ENCODE measurements around the gene TBL1Y.
"Not testable (repeated sequence)": the region's sequence is repeated elsewhere in the genome, so short reads cannot be mapped to it uniquely, and the experiment has no call there.

TBL1Y gene

DNA sequence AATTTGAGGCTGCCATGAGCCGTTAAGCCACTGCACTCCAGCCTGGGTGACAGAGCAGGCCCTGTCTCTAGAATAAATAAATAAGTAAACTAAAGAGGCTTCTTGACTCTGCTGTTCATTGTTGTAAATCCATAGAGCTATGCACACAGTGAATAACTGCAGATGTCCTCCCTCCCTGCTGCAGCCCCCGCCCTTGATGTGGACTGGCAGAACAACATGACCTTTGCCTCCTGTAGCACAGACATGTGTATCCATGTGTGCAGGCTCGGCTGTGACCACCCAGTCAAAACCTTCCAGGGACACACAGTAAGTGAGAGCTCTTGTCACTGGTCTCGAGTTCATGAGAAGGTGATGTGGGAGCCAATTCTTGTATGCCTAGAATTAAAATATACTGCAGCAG lies 170.1 kb downstream of the TBL1Y start:
- not testable (repeated sequence) for H3K27ac ChIP-seq (ENCODE audit: low read depth, low read length); H2AFZ ChIP-seq (ENCODE audit: insufficient read depth, low read length, poor library complexity); H3K18ac ChIP-seq (ENCODE audit: low read length); H3K4me2 ChIP-seq (ENCODE audit: low read length); H3K79me1 ChIP-seq (ENCODE audit: low read length); H3K4me1 ChIP-seq (ENCODE audit: control insufficient read depth in 1 of 2, insufficient read depth in 2 of 2, low read length in 2 of 2); H4K12ac ChIP-seq (ENCODE audit: low read depth, low read length); DNase-seq; H3K9me3 ChIP-seq (ENCODE audit: insufficient read depth, low read depth, low read length); H2BK120ac ChIP-seq (ENCODE audit: insufficient read depth, low read length, poor library complexity); H3K36me3 ChIP-seq (ENCODE audit: control insufficient read depth in 1 of 2, insufficient read depth in 2 of 2, low read length in 2 of 2); H4K8ac ChIP-seq (ENCODE audit: low read depth, low read length); H3K4me3 ChIP-seq (ENCODE audit: low read depth, low read length); H3K9ac ChIP-seq (ENCODE audit: low read length); H4K91ac ChIP-seq (ENCODE audit: low read depth, low read length); H2BK12ac ChIP-seq (ENCODE audit: low read length); H3K27me3 ChIP-seq (ENCODE audit: insufficient read depth, low read length); H2BK5ac ChIP-seq (ENCODE audit: low read depth, low read length, poor library complexity); H3K14ac ChIP-seq (ENCODE audit: low read length); H2AK5ac ChIP-seq (ENCODE audit: low read length); H3K4ac ChIP-seq (ENCODE audit: low read depth, low read length); H3K23ac ChIP-seq (ENCODE audit: low read length); H3K79me2 ChIP-seq (ENCODE audit: control insufficient read depth, insufficient read depth, low read length, poor library complexity)
- WGBS (ENCODE audit: extremely low coverage, insufficient coverage, insufficient read length) = no CpG with 5 or more reads among the region's 4 CpGs

DNA sequence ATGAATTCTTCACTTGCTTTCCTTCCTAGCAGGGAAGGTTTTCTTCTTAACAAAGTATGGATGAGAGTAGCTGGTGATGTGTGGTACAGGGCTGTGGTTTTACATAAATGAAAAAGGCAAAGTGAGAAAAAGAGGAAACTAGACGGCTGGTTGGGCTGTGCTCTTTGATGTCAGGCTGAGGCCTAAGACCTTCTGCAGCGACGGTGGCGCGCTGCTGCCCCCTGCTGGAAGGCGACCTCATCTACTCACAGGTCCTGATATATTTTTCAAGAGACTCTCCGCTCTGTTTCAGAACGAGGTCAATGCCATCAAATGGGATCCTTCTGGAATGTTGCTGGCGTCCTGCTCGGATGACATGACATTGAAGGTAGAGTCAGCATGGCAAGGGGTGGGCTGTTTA lies 175.1 kb downstream of the TBL1Y start:
- Histone ChIP-seq H3K4me3 (ENCODE audit: low read depth, low read length) (no peak overlapping the region), H2BK5ac (ENCODE audit: low read depth, low read length, poor library complexity) (no peak overlapping the region), H2AFZ (ENCODE audit: insufficient read depth, low read length, poor library complexity) (no peak overlapping the region), H3K4me2 (ENCODE audit: low read length) (no peak overlapping the region), H2AK5ac (ENCODE audit: low read length) (no peak overlapping the region), H3K9ac (ENCODE audit: low read length) (no peak overlapping the region), H3K27ac (ENCODE audit: low read depth, low read length) (no peak overlapping the region), H3K18ac (ENCODE audit: low read length) (no peak overlapping the region), H4K8ac (ENCODE audit: low read depth, low read length) (no peak overlapping the region), H3K79me1 (ENCODE audit: low read length) (no peaks in the 10 kb centered on the region), H2BK120ac (ENCODE audit: insufficient read depth, low read length, poor library complexity) (no peak overlapping the region), H3K23ac (ENCODE audit: low read length) (no peak overlapping the region), H3K4ac (ENCODE audit: low read depth, low read length) (no peak overlapping the region), H3K79me2 (ENCODE audit: control insufficient read depth, insufficient read depth, low read length, poor library complexity) (no peaks in the 10 kb centered on the region), H3K4me1 (ENCODE audit: control insufficient read depth in 1 of 2, insufficient read depth in 2 of 2, low read length in 2 of 2) (no peaks in the 10 kb centered on the region), H4K91ac (ENCODE audit: low read depth, low read length) (no peak overlapping the region), H3K27me3 (ENCODE audit: insufficient read depth, low read length) (no peaks in the 10 kb centered on the region), H2BK12ac (ENCODE audit: low read length) (no peak overlapping the region), H4K12ac (ENCODE audit: low read depth, low read length) (no peak overlapping the region), H3K9me3 (ENCODE audit: insufficient read depth, low read depth, low read length) (no peaks in the 10 kb centered on the region), H3K14ac (ENCODE audit: low read length) (no peak overlapping the region), H3K36me3 (ENCODE audit: control insufficient read depth in 1 of 2, insufficient read depth in 2 of 2, low read length in 2 of 2) (no peaks in the 10 kb centered on the region)
- DNase-seq = peak in 1 of 2 donors; percentile 52
- WGBS (ENCODE audit: extremely low coverage, insufficient coverage, insufficient read length) = no CpG with 5 or more reads among the region's 10 CpGs

DNA sequence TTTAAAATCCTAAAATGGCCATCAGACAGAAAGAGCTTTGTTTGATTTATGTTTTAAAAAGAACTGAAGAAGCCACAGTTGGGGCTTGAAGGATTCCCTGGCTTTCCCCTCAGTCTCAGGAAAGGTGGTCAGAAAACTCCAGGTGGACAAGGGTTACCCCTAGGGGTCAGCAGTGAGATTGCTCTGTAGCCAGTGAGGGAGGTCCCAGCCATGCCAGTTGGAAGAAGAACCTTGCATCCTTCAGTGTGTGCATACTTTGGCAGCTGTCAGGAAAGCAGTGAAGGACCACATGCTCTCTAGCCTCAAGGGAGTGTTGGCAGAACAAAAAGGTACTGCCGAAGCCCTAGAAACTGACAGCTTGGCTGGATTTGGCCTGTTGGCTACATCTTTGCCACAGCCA lies 182.3 kb downstream of the TBL1Y start:
- no peak overlapping the region for H3K27ac ChIP-seq (ENCODE audit: low read depth, low read length)
- H2BK12ac ChIP-seq (ENCODE audit: low read length) = no peak overlapping the region
- H2BK5ac ChIP-seq (ENCODE audit: low read depth, low read length, poor library complexity) = no peak overlapping the region
- H2BK120ac ChIP-seq (ENCODE audit: insufficient read depth, low read length, poor library complexity) = no peak overlapping the region
- no peak overlapping the region for H4K8ac ChIP-seq (ENCODE audit: low read depth, low read length)
- H3K14ac ChIP-seq (ENCODE audit: low read length) = no peak overlapping the region
- peaks cover 9% of the 10 kb centered on the region for H3K79me1 ChIP-seq (ENCODE audit: low read length)
- no peaks in the 10 kb centered on the region for H3K79me2 ChIP-seq (ENCODE audit: control insufficient read depth, insufficient read depth, low read length, poor library complexity)
- H3K4me2 ChIP-seq (ENCODE audit: low read length) = no peak overlapping the region
- H3K23ac ChIP-seq (ENCODE audit: low read length) = no peak overlapping the region
- H4K12ac ChIP-seq (ENCODE audit: low read depth, low read length) = no peak overlapping the region
- H4K91ac ChIP-seq (ENCODE audit: low read depth, low read length) = peak overlapping the region; percentile 42
- no peaks in the 10 kb centered on the region for H3K36me3 ChIP-seq (ENCODE audit: control insufficient read depth in 1 of 2, insufficient read depth in 2 of 2, low read length in 2 of 2)
- H3K4me1 ChIP-seq (ENCODE audit: control insufficient read depth in 1 of 2, insufficient read depth in 2 of 2, low read length in 2 of 2) = peaks cover 12 to 13% of the 10 kb centered on the region in 2 experiments
- no peak overlapping the region for H3K4ac ChIP-seq (ENCODE audit: low read depth, low read length)
- H3K9ac ChIP-seq (ENCODE audit: low read length) = no peak overlapping the region
- no peaks in the 10 kb centered on the region for H3K27me3 ChIP-seq (ENCODE audit: insufficient read depth, low read length)
- no CpG with 5 or more reads among the region's 1 CpG for WGBS (ENCODE audit: extremely low coverage, insufficient coverage, insufficient read length)
- H2AFZ ChIP-seq (ENCODE audit: insufficient read depth, low read length, poor library complexity) = no peak overlapping the region
- no peak overlapping the region for H3K18ac ChIP-seq (ENCODE audit: low read length)
- H3K9me3 ChIP-seq (ENCODE audit: insufficient read depth, low read depth, low read length) = no peaks in the 10 kb centered on the region
- no peak for DNase-seq
- no peak overlapping the region for H2AK5ac ChIP-seq (ENCODE audit: low read length)
- no peak overlapping the region for H3K4me3 ChIP-seq (ENCODE audit: low read depth, low read length)

DNA sequence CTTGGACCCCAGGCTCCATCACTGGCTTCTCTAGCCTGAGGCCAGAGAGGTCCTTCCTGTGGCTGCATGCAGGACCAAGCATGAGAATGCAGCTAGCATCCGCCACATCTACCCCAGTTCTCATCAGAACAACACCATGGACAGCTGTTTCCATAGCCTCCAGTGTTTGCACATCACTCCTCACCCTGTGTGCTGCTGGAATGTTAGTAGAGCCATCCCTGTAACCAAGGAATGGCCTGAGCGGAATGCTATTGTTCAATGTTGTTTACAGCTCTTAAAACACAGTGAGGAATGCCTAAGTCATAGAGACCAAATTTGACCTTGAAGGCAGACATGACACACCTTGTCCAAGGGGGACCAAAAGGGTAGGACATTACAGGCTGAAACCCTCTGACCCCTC lies 183.9 kb downstream of the TBL1Y start:
- Histone ChIP-seq H3K14ac (ENCODE audit: low read length) (no peak overlapping the region), H3K4me2 (ENCODE audit: low read length) (no peak overlapping the region), H3K9me3 (ENCODE audit: insufficient read depth, low read depth, low read length) (no peaks in the 10 kb centered on the region), H3K4me3 (ENCODE audit: low read depth, low read length) (no peak overlapping the region), H2AK5ac (ENCODE audit: low read length) (no peak overlapping the region), H2BK12ac (ENCODE audit: low read length) (peak overlapping the region; percentile 59), H2AFZ (ENCODE audit: insufficient read depth, low read length, poor library complexity) (no peak overlapping the region), H3K36me3 (ENCODE audit: control insufficient read depth in 1 of 2, insufficient read depth in 2 of 2, low read length in 2 of 2) (no peaks in the 10 kb centered on the region), H3K27me3 (ENCODE audit: insufficient read depth, low read length) (no peaks in the 10 kb centered on the region), H3K4ac (ENCODE audit: low read depth, low read length) (no peak overlapping the region), H4K12ac (ENCODE audit: low read depth, low read length) (no peak overlapping the region), H3K4me1 (ENCODE audit: control insufficient read depth in 1 of 2, insufficient read depth in 2 of 2, low read length in 2 of 2) (peaks cover 12 to 13% of the 10 kb centered on the region in 2 experiments), H2BK120ac (ENCODE audit: insufficient read depth, low read length, poor library complexity) (no peak overlapping the region), H3K9ac (ENCODE audit: low read length) (no peak overlapping the region), H4K8ac (ENCODE audit: low read depth, low read length) (no peak overlapping the region), H3K18ac (ENCODE audit: low read length) (no peak overlapping the region), H3K23ac (ENCODE audit: low read length) (no peak overlapping the region), H3K79me1 (ENCODE audit: low read length) (peaks cover 9% of the 10 kb centered on the region), H3K27ac (ENCODE audit: low read depth, low read length) (peak overlapping the region; percentile 51), H2BK5ac (ENCODE audit: low read depth, low read length, poor library complexity) (peak overlapping the region; percentile 9), H3K79me2 (ENCODE audit: control insufficient read depth, insufficient read depth, low read length, poor library complexity) (no peaks in the 10 kb centered on the region), H4K91ac (ENCODE audit: low read depth, low read length) (peak overlapping the region; percentile 37)
- DNase-seq = peak in 1 of 2 donors; percentile 18
- WGBS (ENCODE audit: extremely low coverage, insufficient coverage, insufficient read length) = no CpG with 5 or more reads among the region's 2 CpGs

All from trophoblast cell (in vitro differentiated cells and primary cell).